HG02571 (cell line): ENCODE results near the gene UBN1.

Experiments
- ATAC-seq: cut with Tn5 transposase; IDR thresholded peaks from one replicate; pipeline ENCODE4 v1.9.1; 2021; ENCODE audit warnings: mild to moderate bottlenecking, moderate library complexity; ENCODE audit not compliant: unreplicated experiment

The UBN1 gene

DNA sequence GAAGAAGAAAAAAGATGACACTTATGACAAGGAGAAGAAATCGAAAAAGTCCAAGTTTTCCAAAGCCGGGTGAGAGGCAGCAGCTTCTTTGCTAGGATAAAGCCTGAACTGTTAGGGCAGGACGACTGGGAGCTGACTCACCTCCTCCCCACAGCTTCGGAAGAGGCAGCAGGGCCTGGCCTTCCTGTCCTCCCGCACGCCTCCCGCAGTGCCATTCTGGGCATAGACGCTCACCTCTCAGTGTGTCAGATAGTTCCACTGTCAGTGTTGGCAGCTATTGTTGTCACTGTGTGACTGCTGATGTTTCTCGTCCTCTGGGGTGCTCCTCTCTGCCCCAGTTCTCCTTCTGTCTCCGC, 12.6 kb downstream of the UBN1 start:
- no peak for ATAC-seq

DNA sequence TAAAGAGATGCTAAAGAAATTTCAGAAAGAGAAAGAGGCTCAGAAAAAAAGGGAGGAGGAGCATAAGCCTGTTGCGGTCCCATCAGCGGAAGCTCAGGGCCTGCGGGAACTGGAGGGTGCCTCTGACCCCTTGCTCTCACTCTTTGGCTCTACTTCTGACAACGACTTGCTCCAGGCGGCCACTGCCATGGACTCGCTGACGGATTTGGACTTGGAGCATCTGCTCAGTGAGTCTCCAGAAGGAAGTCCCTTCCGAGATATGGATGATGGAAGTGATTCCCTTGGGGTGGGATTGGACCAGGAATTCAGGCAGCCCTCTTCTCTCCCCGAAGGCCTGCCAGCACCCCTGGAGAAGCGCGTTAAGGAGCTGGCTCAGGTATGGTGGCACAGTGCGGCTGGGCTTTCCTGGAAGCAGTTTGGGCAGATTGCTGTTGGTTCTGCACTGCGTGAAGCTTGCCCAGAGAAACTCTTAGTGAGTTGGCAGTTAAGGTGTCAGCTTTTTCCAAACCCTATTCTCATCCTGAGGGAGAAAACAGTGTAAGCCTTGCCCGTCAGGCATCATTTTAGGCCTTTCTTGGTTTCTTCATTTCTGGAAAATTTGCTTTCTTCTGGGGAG, 13.6 kb downstream of the UBN1 start:
- no peak for ATAC-seq

DNA sequence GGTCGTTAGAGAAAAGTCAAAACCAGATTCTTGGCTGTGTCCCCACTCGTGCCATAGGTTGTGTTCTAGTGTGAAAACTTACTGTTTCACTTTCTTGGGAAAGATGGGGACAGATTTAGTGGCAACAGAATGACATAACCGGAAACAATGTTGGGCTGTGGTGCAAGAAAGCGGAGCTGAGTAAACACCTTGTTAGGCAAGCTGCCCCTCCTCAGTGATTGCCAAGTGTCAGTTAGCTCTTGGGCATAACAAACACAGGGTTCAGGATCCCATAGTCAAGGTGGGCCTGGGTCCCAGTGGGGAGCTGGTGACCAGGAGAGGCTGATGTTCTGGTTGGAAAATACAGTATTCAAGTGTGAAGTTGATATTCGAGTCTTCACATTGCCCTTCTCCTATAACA, 15.4 kb downstream of the UBN1 start:
- no peak for ATAC-seq

DNA sequence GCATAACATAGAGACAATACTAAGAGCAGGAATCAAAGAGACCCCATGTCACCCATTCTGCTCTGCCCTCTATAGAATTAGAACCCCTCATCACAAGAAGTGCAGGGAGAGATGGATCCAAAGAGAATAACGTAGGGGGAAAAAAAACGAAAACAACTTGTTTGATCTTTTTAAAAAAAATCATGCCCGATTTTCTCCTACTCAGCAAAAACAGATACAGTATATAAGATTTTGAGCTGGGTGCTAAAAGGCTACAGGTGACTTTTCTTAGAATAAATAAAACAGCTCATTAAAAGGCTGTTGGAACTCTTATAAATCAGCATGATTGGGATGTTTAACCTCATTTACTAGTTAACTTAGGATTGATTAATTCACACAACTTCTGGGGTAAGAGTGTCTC, 17.4 kb downstream of the UBN1 start:
- ATAC-seq = no peak

DNA sequence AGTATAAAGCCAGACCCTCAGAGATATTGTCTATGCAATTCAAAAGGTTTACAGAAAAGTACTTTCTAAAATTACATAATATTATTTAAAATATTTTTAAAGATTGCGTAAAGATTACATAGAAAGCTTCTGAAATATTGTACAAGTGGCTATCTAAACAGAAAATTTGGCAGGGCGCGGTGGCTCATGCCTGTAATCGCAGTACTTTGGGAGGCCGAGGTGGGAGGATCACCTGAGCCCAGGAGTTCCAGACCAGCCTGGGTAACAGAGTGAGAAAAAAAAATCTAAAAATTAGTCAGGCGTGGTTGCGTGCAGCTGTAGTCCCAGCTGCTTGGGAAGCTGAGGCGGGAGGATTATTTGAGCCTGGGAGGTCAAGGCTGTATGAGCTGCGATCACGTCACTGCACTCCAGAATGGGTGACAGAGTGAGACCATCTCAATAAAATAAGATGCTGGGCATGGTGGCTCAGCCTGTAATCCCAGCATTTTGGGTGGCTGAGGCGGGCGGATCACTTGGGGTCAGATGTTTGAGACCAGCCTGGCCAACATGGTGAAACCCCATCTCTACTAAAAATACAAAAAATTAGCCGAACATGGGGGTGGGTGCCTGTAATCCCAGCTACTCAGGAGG, 18.1 kb downstream of the UBN1 start:
- no peak for ATAC-seq

DNA sequence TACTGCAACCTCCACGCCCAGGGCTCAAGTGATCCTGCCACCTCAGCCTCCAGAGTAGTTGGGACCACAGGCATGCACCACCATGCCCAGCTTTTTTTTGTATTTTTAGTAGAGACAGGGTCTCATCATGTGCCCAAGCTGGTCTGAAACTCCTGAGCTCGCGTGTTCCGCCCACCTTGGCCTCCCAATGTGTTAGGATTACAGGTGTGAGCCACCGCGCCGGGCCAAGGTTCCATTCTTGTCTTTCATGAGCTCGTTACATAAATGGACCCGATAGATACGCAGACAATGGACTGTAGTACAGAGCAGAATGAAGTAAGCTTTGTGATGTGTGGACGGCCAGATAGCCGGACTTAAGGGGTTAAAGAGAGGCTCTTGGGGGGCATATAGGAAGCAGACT, 19.3 kb downstream of the UBN1 start:
- no peak for ATAC-seq

DNA sequence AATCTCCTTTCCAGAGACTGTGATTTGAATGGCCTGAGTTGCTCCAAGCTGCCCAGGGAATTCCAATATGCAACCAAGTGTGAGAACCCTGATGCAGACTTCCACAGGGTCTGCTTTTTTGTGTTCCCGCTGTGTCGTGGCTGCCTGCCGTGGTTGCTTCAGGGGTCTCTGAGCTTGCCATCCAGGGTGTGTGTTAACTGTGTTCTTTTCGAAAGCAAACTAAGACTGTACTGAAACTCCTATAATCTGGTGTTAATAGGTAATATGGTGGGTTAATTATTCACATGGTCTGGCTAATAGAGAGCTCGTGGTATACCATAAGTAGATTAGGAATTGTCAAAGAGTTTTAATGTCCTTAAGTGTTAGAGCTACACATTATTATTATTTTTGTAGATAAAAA, 20.7 kb downstream of the UBN1 start:
- no peak for ATAC-seq

DNA sequence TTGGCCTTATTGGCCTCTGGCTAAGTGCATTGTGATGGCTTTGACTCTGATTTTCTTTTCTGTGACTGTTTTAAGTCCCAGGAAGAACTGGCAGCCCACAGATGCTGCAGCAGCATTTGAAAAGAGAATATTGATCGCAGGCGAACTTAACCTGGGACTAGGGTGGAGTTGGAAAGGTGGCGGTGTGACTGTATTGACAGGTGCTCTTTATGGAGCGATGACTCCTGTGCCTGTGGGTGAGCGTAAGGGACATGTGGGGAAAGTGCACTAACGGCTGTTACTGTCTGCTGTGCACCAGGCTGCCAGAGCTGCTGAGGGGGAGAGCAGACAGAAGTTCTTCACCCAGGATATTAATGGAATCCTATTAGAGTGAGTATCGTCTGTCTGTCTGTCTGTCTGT, 21.3 kb downstream of the UBN1 start:
- no peak for ATAC-seq

DNA sequence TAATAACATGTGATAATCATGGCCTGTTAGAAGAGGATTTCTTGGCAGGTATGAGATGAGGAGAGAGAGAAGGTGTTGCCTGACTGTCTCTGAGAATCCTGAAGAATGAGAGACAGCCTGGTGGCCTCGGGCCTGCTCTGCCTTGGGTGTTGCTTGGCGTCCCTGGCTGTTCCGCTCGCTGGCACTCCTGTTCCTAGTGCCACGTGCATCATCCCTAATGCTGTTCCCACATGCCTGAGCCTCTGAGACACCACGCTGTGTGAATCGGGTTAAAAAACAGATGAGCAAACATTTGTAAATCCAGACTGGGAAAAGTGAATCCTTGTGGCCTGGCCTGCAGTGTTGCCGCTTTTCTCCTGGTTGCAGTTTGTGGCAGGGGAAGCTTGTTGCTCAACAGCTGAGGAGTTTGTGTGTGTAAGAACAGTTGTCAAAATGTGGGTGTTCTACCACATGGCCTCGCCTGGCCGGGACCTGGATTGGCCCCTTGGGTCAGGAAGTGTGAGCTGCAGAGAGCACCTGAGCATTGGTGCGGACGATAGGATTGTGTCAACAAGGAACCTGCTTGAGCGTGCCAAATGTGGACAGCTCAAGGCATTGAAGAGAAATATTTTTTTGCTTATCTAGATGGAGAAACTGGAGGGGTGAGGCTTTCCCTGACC, 22.0 kb downstream of the UBN1 start:
- ATAC-seq = no peak

DNA sequence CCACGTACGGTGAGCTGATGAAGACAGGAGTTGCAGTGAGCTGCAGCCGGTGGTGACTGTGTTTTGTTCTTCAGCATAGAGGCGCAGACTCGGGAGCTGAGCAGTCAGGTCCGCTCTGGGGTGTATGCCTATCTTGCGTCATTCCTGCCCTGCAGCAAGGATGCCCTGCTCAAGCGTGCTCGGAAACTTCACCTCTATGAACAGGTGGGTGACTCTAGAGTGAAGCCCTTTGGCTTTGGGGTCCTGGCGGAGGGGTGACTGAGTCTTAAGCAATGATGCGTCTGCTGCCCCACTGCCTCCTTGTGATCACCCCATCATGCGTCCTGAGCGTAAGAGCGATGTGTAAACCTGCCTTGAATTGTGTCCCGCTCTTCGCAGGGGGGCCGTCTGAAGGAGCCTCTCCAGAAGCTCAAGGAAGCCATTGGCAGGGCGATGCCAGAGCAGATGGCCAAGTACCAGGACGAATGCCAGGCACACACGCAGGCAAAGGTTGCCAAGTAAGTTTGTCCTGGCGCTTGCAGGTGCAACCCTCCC, 22.9 kb downstream of the UBN1 start:
- no peak for ATAC-seq

DNA sequence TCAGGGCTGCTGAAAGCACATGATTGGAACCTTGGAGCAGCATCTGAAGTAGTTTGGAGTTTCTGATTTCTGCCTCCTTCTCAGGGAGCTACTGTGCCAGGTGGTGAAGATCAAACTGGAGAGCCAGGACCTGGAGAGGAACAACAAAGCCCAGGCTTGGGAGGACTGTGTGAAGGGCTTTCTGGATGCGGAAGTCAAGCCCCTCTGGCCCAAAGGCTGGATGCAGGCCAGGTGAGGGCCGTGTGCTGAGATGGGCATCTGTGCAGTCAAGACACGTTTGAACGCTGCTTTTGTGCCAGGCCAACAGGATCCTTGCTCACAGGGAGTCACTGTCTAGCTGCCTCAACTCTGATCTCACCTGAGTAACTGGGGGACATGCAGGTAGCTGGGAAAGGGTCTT, 23.8 kb downstream of the UBN1 start:
- ATAC-seq = no peak

DNA sequence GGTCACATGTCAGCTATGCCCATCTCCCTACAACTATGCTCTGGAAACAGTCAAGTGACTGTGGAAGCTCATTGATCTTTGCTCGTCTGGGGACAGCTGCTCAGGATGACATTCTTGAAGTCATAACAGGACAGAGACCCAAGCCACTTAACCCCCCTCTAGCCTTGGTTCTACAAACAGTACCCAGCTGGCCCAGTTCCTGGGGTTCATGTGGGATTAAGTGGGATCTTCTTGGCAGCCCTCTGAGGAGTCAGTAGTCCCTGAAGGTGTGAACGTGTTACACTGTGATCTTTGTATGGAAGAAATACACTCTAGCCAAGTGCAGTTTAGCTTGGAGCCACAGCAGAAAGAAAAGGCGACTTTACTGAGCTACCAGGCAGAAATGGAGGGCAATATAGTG, 25.8 kb downstream of the UBN1 start:
- no peak for ATAC-seq

DNA sequence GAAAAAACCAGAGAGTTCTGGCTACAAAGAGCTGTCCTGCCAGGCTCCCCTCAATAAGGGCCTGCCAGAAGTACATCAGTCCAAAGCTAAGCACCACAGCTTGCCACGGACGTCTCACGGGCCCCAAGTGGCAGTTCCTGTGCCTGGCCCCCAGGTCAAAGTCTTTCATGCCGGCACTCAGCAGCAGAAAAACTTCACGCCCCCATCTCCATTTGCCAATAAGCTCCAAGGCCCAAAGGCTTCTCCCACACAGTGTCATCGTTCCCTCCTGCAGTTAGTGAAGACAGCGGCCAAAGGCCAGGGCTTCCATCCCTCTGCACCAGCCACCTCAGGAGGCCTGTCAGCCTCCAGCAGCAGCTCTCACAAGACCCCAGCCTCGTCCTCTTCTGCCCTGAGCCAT, 27.4 kb downstream of the UBN1 start:
- no peak for ATAC-seq

DNA sequence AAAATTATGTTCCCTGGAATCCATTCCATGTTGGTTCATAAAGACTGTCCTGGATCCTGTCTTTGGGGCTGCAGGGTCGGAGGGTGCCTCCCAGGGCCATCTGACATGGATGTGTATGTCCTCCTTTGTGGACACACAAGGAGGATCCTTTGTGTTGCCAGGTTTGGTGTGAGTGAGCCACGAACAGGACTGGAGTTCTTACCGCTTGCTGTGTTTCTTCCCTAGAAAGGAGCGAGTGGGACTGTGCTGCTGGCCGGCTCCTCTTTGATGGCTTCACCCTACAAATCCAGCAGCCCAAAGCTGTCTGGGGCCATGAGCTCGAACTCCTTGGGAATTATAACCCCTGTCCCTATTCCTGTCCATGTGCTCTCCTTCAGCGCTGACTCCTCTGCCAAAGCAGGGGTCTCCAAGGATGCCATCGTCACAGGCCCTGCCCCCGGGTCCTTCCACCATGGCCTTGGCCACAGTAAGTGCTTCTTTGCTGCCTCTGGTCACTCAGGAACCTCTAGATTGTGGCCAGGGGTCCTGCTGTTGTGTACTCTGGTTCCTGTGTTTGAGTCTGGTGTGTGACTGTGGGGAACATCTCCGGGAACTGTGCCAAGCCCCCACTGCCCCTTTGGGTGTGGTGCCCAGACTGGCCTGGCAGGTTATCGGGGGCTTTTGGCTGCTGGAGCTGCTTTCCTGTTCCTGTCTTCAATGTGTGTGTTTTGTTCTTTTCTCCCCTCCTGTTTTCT, 29.5 kb downstream of the UBN1 start:
- ATAC-seq = no peak

DNA sequence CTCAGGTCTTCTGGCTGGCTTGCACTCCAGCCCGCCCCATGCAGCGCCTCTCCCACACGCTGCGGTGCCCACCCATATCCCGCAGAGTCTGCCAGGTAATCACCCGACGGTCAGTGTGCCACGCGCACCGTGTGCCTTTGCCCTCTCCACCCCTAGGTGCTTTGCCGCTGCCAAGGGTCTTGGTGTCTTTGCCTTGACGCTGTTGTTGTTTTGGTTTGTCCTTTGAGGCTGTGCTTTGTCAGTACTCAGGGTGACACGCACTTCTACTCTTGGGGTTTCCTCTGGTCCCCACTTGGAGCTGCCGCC, 30.1 kb downstream of the UBN1 start:
- ATAC-seq = no peak

DNA sequence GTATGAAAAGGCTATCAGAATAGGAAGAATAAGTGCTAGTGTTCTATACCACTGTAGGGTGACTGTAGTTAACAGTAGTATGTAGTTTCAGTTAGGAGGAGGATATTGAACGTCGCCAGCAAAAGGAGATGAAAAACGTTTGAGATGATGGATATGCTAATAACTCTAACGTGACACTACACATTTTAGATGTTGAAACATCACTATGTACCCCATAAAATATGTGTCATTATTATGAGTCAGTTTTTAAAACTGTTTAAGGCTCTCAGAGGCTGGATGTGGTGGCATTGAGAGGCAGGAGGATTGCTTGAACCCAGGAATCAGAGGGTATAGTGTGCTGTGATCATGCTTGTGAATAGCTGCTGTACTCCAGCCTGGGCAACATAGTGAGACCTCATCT, 31.8 kb downstream of the UBN1 start:
- ATAC-seq = no peak

DNA sequence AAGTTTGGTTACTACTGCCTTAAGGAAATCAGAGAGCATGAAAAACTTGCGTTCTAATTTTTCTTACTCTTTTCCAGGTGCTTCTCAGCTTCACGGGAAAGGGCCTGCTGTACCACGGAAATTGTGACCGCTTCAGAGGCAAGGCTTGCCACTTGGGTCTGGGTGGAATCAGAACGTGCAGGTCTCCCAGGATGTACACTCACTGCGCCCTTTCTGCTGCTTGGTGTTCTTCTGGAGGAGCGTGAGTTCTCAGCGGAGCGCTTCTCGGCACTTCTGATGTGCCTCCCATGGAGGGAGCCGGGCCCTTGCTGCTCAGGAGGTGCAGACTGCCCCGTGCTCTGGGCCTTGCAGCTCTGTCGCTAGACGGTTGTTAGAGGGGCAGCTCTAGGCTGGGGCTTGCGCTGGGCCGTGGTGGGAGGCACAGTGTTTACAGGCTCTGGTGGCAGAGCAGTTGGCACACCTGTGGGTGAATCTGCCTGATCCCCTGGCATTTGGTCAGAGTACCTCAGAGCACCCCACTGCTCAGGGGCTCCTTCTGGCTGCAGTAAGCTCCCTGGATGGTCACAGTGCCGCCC, 32.8 kb downstream of the UBN1 start:
- ATAC-seq = no peak

DNA sequence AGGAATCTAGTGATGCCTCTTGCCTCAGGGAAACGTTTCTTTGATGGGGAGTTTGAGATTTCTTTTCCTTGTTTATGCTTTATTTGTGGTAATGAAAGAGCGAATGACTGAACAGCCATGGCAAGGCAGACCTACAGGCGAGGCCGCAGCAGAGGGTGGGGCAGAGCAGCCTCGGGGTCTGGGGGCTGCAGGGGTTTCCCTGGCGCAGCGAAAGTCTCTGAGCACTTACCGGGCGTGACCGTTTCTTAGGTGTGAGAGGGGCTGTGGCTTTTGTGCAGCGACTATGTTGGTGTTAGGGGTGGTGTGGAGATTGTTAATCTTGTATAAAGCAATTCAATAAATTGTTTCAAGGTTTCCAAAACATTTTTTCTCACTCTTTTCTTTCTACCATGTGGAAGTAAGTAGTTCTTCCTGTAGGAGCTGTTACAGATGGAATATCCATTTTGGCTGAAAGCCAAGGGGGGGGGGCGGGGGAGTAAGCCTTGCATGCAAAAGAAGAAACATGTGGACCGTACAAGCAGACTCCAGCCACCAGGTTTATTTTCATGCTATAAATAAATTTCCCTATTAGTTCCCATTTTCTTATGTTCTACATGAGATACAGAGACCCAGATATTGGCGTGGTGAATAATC, 34.8 kb downstream of the UBN1 start:
- no peak for ATAC-seq

DNA sequence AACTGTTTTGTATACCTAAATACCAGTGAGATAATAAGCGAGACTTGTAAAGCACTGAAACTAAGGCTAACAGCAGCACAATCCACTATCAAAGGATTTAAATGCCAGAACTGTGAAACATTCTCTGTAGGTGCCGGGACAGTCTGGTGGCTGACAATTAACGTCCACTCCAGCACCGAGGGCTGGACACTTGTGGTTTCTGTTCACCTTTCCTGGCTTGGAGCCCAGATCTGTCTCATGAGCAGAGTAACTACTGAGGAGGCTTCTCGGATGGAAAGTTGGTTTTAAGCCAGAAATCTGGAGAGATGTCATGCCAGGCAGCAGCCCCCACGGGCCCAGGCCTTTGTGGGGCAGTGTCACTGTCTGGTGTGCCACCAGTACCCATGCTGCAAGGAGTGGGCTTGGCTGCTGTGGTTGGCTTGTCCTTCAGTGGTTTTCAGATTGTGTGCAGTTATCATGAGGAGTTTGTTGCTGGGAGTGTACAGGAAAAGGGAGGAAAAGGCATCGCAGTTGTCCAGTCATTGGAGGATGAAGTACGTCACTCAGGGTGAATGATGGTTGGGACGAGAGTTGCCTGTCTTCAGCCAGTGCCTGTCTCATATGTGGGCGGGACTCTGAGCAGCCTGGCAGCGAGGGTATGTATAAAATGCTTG, 35.5 kb downstream of the UBN1 start:
- ATAC-seq = no peak

DNA sequence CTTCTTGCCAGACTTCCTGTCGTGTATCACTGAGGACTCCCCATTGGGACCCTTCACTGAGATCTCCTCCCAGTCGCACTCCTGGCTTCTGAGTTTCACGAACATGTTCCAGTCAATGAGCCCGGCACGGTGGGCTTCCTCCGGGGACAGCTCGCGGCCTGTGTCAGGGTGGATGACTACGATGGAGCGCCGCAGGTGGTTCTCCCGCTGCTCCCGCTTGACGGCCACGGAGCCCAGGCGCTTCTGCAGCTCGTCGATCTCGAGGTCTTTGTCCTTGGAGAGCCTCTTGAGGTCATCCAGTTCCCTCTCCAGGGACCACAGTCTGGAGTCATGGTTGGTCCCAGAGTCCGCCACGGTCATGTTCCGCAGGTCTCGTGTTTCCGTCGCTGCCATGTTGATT, 36.2 kb downstream of the UBN1 start:
- no peak for ATAC-seq

DNA sequence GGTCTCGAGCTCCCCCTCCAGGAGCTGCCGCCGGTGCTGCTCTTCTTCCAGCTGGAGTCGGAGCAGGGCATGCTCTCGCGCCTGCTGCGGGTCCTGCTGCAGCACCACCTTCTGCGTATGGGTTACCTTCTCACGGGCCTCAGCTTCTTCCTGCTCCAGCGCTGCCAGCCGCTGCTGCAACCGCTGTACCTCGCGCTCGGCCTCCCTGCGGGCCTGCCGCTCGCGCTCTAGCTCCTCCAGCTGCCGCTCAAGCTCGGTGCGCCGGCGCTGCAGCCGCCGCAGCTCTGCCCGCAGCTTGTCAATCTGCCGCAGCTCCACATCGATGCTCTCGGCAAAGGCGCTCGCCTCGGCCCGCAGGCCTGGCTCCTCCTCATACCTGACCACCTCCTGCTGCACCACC, 36.9 kb downstream of the UBN1 start:
- ATAC-seq = no peak
